GM12891 (cell line): ENCODE results near the gene IFI27L2.

Experiments
- DNase-seq: peaks from one replicate; pipeline ENCODE4 v3.0.0; 2011; ENCODE audit warnings: low spot score; ENCODE audit not compliant: insufficient read length
- FAIRE-seq: peaks from 2 replicates; lab custom pipeline; 2011; peaks lifted over from hg19 to GRCh38; lab: Jason Lieb, UNC
- PAX5 ChIP-seq: IDR thresholded peaks from 2 replicates; pipeline ENCODE4 v1.6.1; 2011; ENCODE audit warnings: low read length, moderate library complexity, mild to moderate bottlenecking; ENCODE audit not compliant: insufficient read depth, severe bottlenecking
- POLR2A ChIP-seq: IDR thresholded peaks from 2 replicates; pipeline ENCODE4 v1.6.1; 2011; ENCODE audit warnings: low read depth, low read length, control low read depth
- POLR2AphosphoS5 ChIP-seq: IDR thresholded peaks from 2 replicates; pipeline ENCODE4 v1.6.1; 2011; ENCODE audit warnings: low read depth, low read length, control low read depth
- POU2F2 ChIP-seq: IDR thresholded peaks from 2 replicates; pipeline ENCODE4 v1.6.1; 2011; ENCODE audit warnings: low read depth, mild to moderate bottlenecking, control low read depth, low read length, moderate library complexity
- SPI1 ChIP-seq: IDR thresholded peaks from 2 replicates; pipeline ENCODE4 v1.6.1; 2011; ENCODE audit warnings: low read depth, low read length, control low read depth
- TAF1 ChIP-seq: IDR thresholded peaks from 2 replicates; pipeline ENCODE4 v1.6.1; 2011; ENCODE audit warnings: low read depth, low read length, control low read depth

The IFI27L2 gene

GRCh38 chr14:94117856-94118255, 11.5 kb downstream of the IFI27L2 start:
- FAIRE-seq = no peak
- no peak for TF ChIP-seq TAF1
- TF ChIP-seq SPI1 = no peak
- TF ChIP-seq POLR2A = no peak
- no peak for TF ChIP-seq PAX5
- no peak for TF ChIP-seq POU2F2
- DNase-seq = no peak

DNA sequence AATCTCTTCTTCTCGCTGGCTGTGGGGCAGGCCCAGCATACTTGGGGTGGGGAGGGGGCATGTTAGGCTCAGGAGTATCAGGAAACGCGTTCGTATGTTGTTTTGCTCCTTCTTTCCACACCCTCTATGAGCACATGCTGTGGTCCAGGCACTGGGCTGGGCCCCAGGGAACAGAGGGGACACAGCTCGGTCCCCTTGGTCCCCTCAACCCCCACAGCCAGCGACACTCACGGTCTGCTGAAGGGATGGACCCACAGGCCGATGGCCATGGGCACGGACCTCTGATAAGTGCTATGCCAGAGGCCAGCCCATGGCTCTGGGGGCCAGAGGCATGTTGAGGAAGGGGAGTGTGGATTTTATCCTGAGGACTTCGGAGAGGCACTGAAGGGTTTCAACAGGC, 12.7 kb downstream of the IFI27L2 start:
- DNase-seq = no peak
- no peak for FAIRE-seq
- TF ChIP-seq POU2F2 = no peak
- no peak for TF ChIP-seq POLR2A
- TF ChIP-seq PAX5 = no peak
- TF ChIP-seq POLR2AphosphoS5 = no peak
- TF ChIP-seq SPI1 = no peak
- TF ChIP-seq TAF1 = no peak

DNA sequence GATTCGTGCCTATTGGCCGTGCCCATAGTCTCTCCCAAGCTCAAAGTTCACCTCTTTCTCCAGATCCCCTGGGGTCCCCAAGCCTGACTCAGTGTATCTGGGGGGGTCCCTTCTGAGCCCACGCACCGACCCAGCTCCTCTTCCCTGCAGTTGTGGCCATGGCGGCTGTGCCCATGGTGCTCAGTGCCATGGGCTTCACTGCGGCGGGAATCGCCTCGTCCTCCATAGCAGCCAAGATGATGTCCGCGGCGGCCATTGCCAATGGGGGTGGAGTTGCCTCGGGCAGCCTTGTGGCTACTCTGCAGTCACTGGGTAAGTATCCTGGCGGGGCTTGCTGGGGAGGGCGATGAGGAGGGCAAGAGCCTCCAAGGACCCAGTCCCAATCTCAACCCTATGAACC, 13.8 kb downstream of the IFI27L2 start:
- TF ChIP-seq PAX5 = no peak
- no peak for TF ChIP-seq TAF1
- no peak for TF ChIP-seq POU2F2
- TF ChIP-seq SPI1 = no peak
- no peak for TF ChIP-seq POLR2A
- no peak for TF ChIP-seq POLR2AphosphoS5

DNA sequence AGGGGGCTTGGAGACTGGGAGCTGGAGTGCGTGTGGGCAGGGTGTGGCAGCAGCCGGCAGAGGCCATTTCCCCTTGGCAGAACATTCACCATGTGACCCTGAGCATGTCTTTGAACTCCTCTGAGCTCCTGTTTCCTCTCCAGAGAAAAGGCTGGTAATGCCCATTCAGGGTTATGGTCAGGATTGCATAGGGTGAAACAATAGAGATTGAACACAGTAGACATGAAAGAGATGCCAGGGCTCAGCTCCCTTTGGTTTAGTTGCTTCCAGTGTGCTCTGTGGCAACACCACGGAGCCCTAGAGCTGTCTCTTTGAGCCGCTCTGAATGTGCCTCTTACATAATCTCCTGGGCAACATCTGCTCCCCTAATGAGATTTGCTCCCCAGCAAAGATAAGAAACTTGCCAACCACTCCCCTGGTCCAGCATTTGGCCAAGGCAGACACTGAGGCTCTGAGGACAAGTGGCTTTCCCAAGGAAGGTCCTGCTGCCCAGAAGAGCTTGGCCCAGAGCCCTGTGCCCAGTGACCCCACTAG, 14.3 kb downstream of the IFI27L2 start:
- no peak for TF ChIP-seq TAF1
- TF ChIP-seq POU2F2 = no peak
- TF ChIP-seq SPI1 = no peak
- TF ChIP-seq POLR2A = no peak
- TF ChIP-seq PAX5 = no peak
- no peak for TF ChIP-seq POLR2AphosphoS5
- DNase-seq = no peak
- FAIRE-seq = no peak

More for the DNA sequence above, 13.8 kb downstream of the IFI27L2 start:
- FAIRE-seq = no peak
- DNase-seq = no peak

- FAIRE-seq (no peak), DNase-seq (no peak)
- TF ChIP-seq POLR2A = no peak
- TF ChIP-seq PAX5 = no peak
- TF ChIP-seq POU2F2 = no peak
- no peak for TF ChIP-seq SPI1
- no peak for TF ChIP-seq TAF1
- no peak for TF ChIP-seq POLR2AphosphoS5
These were observed 14.8 kb downstream of the IFI27L2 start for GRCh38 chr14:94114589-94115057.

GRCh38 chr14:94113908-94114588, 15.4 kb downstream of the IFI27L2 start:
- FAIRE-seq = no peak
- TF ChIP-seq PAX5 (no peak), SPI1 (no peak), POLR2A (no peak), POLR2AphosphoS5 (no peak), TAF1 (no peak), POU2F2 (no peak)
- no peak for DNase-seq

- FAIRE-seq (no peak), DNase-seq (no peak)
- no peak for TF ChIP-seq POU2F2
These were observed 15.9 kb downstream of the IFI27L2 start for GRCh38 chr14:94113490-94113889.

DNA sequence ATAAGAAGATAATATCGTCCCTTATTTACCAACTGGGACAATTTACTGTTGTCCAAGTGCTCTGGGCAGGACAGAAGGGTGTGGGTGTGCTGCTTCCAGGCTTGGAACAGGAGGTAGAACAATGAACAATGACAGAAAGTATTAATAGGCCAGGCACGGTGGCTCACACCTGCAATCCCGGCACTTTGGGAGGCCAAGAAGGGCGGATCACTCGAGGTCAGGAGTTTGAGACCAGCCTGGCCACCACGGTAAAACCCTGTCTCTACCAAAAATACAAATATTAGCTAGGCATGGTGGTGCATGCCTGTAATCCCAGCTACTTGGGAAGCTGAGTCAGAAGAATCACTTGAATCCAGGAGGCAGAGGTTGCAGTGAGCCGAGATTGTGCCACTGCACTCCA, 16.3 kb downstream of the IFI27L2 start:
- FAIRE-seq = no peak
- no peak for TF ChIP-seq POLR2A
- no peak for TF ChIP-seq SPI1
- TF ChIP-seq POLR2AphosphoS5 = no peak
- no peak for TF ChIP-seq PAX5
- TF ChIP-seq POU2F2 = no peak
- no peak for TF ChIP-seq TAF1
- DNase-seq = no peak

- DNase-seq (no peak), FAIRE-seq (no peak)
- no peak for TF ChIP-seq POU2F2
- no peak for TF ChIP-seq PAX5
- no peak for TF ChIP-seq POLR2A
- no peak for TF ChIP-seq TAF1
- TF ChIP-seq POLR2AphosphoS5 = no peak
- no peak for TF ChIP-seq SPI1
These were observed 16.8 kb downstream of the IFI27L2 start for GRCh38 chr14:94112513-94113063.

GRCh38 chr14:94111276-94112095, 17.9 kb downstream of the IFI27L2 start:
- FAIRE-seq = no peak
- DNase-seq = no peak
- TF ChIP-seq POLR2A = no peak
- TF ChIP-seq POU2F2 = no peak
- TF ChIP-seq SPI1 = no peak
- no peak for TF ChIP-seq POLR2AphosphoS5
- TF ChIP-seq TAF1 = no peak
- TF ChIP-seq PAX5 = no peak
